ENCODE results near the gene SNX15.
"Not testable (repeated sequence)": the region's sequence is repeated elsewhere in the genome, so short reads cannot be mapped to it uniquely, and the experiment has no call there.

Gene SNX15

GRCh38 chr11:65016705-65017104 is 10.5 kb upstream of the SNX15 start:
- DNase-seq, result no peak

GRCh38 chr11:65017937-65018336 is 9.3 kb upstream of the SNX15 start:
- DNase-seq, result no peak

DNA sequence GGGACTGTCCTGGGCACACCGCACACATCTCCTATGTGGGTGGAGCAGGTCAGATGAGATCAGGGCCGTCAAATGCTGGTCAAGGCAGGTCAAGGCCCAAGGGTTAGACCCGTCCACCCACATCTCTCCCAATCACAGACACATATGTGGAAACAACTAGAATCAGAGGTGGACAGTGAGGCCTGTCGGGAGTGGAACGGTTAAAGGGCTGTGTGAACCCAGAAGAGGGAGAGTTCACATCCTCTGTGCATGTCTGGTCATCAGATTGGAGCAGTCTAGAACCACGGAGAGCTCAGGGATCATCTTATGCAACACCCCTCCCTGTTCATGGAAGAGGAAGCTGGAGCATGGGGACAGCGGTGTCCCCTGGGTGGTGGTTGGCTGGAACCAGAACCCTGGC is 7.4 kb upstream of the SNX15 start:
- DNase-seq, result no peak

DNA sequence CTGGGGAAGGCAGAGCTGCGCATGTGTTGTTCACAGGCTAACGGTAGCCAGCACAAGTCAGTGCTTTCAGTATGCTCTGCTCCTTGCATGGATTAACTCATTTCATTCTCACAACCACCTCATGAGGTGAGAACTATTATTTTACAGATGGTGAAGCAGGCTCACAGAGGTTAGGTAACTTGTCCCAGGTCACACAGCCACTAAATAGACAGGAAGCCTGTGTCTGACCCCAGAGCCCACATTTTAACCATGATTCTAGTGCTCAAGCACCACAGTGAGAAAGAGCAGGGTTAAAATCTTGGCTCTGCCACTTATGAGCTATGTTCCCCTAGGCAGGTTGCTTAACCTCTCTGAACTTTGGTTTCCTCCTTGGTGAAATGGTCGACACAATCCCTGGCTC is 6.2 kb upstream of the SNX15 start:
- DNase-seq, result no peak

- no peak for DNase-seq
Measured at GRCh38 chr11:65021509-65021908, 5.7 kb upstream of the SNX15 start.

DNA sequence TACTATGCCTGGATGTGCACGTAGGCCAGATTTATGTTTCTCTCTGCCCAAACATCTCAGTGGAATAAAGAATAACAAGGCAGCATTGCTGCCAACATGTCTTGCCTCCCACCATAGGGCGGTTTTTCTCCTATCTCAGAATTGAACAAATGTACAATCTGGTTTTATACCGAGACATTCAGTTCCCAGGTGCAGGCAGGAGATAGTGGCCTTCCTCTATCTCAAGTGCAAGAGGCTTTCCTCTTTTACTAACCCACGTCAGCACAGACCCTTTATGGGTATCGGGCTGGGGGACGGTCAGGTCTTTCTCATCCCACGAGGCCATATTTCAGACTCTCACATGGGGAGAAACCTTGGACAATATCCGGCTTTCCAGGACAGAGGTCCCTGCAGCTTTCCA is 3.7 kb upstream of the SNX15 start:
- not testable (repeated sequence) for DNase-seq

- no peak for DNase-seq
Measured at GRCh38 chr11:65026810-65027209, 429 bp upstream of the SNX15 start.

GRCh38 chr11:65032216-65032615 is 5.0 kb downstream of the SNX15 start:
- DNase-seq, result no peak

GRCh38 chr11:65034423-65034822 is 7.2 kb downstream of the SNX15 start:
- DNase-seq, result no peak

DNA sequence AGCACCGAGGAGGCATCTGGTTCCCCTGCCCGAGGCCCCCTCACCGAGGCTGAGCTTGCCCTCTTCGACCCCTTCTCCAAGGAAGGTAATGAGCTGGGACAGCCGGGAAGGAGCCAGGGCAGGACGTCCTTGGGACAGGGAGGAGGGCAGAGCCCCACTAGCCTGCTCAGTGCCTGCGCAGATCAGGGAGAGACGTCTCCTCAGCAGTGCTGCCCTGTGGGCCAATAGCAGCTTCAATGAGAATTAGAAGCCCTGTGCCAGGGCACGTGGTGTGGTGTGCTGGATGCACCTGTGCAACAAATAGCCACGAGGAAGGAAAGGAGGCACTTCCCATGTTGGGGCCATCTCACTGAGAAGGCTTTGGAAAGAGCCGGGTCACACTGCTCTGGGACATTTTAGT is 8.3 kb downstream of the SNX15 start:
- no peak for DNase-seq

GRCh38 chr11:65036931-65037330 is 9.7 kb downstream of the SNX15 start:
- DNase-seq, result no peak

GRCh38 chr11:65040520-65040846 is 13.2 kb downstream of the SNX15 start:
- no peak for DNase-seq

DNA sequence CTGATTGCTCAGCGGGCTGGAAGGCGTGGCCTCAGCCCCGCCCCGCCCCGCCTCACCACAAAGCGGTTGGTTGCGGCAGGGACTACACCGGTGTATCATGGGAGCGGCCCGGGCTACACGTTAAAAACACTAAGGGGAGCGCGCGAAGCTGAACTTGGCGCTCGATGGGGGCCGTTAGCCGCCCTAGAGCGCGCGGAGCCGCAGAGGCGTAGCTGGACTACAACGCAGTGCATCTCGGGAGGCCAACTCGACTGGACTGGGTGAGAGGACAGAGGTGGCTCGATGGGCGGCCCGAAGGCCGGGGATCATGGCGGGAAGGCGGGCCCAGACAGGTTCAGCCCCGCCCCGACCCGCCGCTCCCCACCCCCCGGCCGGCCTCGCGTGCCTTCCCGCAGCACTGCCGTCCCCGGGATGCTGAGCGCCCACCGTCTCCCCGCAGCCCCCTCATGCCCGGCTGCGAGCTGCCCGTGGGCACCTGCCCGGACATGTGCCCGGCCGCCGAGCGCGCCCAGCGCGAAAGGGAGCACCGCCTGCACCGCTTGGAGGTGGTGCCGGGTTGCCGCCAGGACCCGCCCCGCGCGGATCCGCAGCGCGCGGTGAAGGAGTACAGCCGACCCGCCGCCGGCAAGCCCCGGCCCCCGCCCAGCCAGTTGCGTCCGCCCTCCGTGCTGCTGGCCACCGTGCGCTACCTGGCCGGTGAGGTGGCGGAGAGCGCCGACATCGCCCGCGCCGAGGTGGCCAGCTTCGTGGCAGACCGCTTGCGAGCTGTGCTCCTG is 13.8 kb downstream of the SNX15 start, which contains the start of gene SAC3D1:
TSS of gene SAC3D1 (plus strand) at position 364 of the 776 bp plus-strand sequence. CDS start at position 447, 83 bp downstream.
- peak; percentile 94 for DNase-seq

GRCh38 chr11:65042891-65043290 is 15.7 kb downstream of the SNX15 start:
- no peak for DNase-seq

- no peak for DNase-seq
Measured at GRCh38 chr11:65043881-65044501, 16.8 kb downstream of the SNX15 start.

- DNase-seq, result no peak
Measured at GRCh38 chr11:65045061-65045460, 17.8 kb downstream of the SNX15 start.

- no peak for DNase-seq
Measured at GRCh38 chr11:65045728-65046127, 18.5 kb downstream of the SNX15 start.

DNA sequence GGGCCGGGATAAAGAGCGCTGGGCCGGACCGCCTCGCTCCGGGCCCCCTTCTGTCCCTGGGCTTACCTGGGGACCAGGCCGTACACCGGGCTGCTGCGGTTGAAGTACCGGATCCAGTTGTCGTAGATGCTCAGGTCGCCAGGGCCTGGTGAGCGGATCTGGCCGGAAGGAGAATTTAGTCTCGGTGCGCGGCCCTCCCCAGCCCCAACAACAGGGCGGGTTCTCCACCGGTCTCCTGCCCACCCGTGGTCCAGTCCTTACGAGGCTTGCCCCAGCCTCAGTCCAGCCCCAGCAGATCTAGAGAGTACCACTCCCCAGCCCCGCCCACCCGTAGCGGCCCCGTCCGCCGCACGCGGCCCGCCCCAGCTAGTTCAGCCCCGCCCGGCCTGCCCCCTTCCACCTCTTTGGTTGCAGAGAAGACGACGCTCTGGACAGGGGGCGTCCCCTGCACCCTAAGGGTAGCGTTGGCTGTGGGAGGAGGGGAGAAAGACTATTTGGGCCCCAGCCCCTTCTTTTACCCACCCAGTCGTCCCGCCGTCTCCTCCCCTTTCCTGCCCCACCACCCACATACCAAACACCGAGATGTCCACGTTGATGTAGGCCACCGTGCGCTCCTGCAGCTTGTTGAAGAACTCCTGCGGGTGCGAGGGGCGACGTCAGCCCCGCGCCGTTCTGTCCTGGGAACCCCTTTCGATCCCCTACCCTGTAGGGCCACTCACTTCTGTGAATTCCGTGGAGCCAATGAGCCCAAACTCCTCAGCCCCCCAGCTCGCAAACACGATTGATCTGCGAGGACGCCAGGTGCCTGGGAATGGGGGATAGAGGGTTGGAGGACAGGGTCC is 20.6 kb downstream of the SNX15 start:
- DNase-seq, result no peak

- DNase-seq, result no peak
Measured at GRCh38 chr11:65051398-65051858, 24.2 kb downstream of the SNX15 start.

DNA sequence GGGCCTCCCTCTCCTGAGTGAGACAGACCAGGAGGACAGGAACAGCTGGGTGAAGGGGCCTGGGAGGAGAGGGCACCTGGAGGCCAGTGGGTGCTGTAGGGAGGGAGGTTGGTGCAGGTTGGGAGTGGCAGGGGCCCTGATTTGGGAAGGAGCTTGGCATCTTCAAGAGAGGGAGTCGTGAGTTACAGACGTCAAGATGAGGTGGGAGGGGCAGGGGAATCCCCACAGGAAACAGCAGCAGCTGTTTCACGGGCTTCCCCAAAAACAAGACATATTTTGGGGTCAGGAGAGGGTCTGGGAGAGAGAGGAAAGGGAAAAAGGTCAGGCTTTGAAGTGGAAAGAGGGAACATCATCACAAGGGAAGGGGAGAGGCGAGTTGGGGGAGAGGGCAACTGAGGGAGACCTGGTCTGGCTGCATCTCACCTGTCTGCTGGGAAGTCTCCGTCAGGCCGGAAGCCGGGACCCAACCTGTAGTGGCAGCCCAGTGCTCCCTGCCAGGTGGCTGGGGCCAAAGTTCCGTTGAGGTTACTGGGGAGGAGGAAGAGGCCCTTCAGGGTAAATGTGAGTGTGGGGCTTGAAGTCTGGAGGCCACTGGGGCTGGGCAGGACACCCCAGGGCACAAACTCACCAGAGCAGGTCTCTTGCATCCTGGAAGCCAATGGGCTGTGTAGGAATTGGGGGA is 26.7 kb downstream of the SNX15 start:
- DNase-seq, result no peak

- no peak for DNase-seq
Measured at GRCh38 chr11:65055538-65055937, 28.3 kb downstream of the SNX15 start.

DNA sequence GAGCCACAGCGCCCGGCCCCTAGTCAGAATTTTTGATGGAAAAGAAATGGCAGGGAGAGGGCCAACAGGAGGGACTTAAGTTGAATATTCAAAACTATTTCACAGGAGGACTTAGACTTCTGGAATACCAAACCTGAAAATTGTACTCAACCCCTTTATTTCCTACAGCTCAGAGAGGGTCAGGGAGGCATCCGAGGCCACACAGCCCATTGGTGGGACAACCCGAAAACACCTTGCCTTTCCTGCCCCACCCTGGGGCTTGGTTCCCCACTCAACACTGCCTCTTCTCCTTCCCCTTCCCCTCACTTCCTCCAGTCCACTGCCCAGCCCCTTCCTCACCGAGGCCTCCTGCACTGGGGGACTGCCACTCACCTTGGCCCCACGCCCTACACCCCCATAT is 29.8 kb downstream of the SNX15 start:
- DNase-seq, result no peak

DNA sequence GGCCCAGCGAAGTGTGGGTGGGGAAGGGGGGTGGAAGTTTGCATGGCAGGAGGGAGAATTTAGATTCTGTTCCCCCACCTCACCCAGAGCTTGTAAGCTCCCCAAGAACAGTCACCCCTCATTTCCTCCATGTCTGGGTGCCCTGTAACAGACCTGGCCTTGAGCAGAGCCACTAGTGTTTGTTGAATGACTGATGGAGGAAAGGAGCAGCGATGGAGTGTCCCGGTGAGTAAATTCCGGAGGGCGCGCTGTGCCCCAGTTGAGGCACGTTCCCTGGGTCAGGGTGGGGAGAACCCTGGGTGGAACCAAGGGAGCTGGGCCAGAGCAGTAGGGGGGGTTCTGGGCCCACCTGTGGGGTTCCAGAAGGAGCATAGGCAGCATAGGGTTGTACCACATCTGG is 30.3 kb downstream of the SNX15 start:
- DNase-seq, result no peak

All from SHP77 treated with DMSO at 0.1 percent for 48 hours (cell line).